Measurements from ENCODE around the gene LRRC66. TPM values are rescaled to one million over a fixed set of nuclear protein-coding genes. Genes with fewer than 3 reads are reported as not detected.

LRRC66 gene
- total and polyA plus RNA-seq, 2 of the 13 experiments (the other 11 are each of a cell fraction or from before 2014, with no cell fraction given) = not detected

GRCh38 chr4:52052475-52052780, 32.3 kb upstream of the LRRC66 start (continued):
- TF ChIP-seq ZBTB40 (IDR thresholded peaks at IDR 0.05) (no peak), ZBTB40 (CRISPR knock-in tag; IDR thresholded peaks at IDR 0.05) (no peak), GABPA (IDR thresholded peaks at IDR 0.05; ENCODE audit: low read depth, low read length) (no peak), GABPA (CRISPR knock-in tag; IDR thresholded peaks at IDR 0.05; ENCODE audit: low read depth) (peak; percentile 88), ELK4 (CRISPR knock-in tag; IDR thresholded peaks at IDR 0.05; ENCODE audit: borderline replicate concordance) (no peak), THAP11 (CRISPR knock-in tag; IDR thresholded peaks at IDR 0.05) (peak; percentile 19; the same call in 1 of the 2 replicates), ZBTB38 (CRISPR knock-in tag; IDR thresholded peaks at IDR 0.05) (no peak), KDM2A (CRISPR knock-in tag; IDR thresholded peaks at IDR 0.05; ENCODE audit: borderline replicate concordance, low read depth) (no peak), NBN (conservative IDR thresholded peaks at IDR 0.05) (no peak), ZNF432 (CRISPR knock-in tag; IDR thresholded peaks at IDR 0.05; ENCODE audit: borderline replicate concordance) (no peak), ZNF746 (CRISPR knock-in tag; IDR thresholded peaks at IDR 0.05) (peak; percentile 82; the same call in 1 of the 2 replicates), ZNF207 (IDR thresholded peaks at IDR 0.05; ENCODE audit: borderline replicate concordance) (no peak), PAXIP1 (CRISPR knock-in tag; conservative IDR thresholded peaks at IDR 0.05) (peak; percentile 76), SALL2 (CRISPR knock-in tag; IDR thresholded peaks at IDR 0.05) (no peak; the same call in 1 of the 2 replicates), HNF4G (IDR thresholded peaks at IDR 0.05; ENCODE audit: borderline replicate concordance, low read depth, low read length) (0 out of 2 replicates have a peak, but pooled peaks have one; percentile 36), HNF4G (CRISPR knock-in tag; IDR thresholded peaks at IDR 0.05; ENCODE audit: borderline replicate concordance, low read depth) (peak; percentile 46; the same call in 1 of the 2 replicates), SNAI1 (CRISPR knock-in tag; IDR thresholded peaks at IDR 0.05; ENCODE audit: borderline replicate concordance) (no peak), NR3C1 (CRISPR knock-in tag; IDR thresholded peaks at IDR 0.05) (no peak), POGZ (CRISPR knock-in tag; IDR thresholded peaks at IDR 0.05) (0 out of 2 replicates have a peak, but pooled peaks have one; percentile 36)

Measured in HepG2 (cell line).